ENCODE results near the gene TLCD3A. TPM values are rescaled to one million over a fixed set of nuclear protein-coding genes. Genes with fewer than 3 reads are reported as not detected.

The TLCD3A gene
- total RNA-seq, 1 experiment from 2014 or later, result 21.6 TPM

- no peak for TF ChIP-seq AR (CRISPR knock-in tag; IDR thresholded peaks at IDR 0.05)
- TF ChIP-seq IRF1 (CRISPR knock-in tag; IDR thresholded peaks at IDR 0.05), result no peak
- TF ChIP-seq ZNF121 (CRISPR knock-in tag; IDR thresholded peaks at IDR 0.05), result no peak
Observed at GRCh38 chr17:705011-705410, 27.4 kb upstream of the TLCD3A start (continued).

GRCh38 chr17:705863-706262 lies 26.5 kb upstream of the TLCD3A start:
- ATAC-seq (no peak), DNase-seq (ENCODE audit: low spot score) (no peak)
- ChIA-PET POLR2A (no interaction called here), CTCF (interaction anchor here (3.8 kb wide), 1 partner anchor 294 kb away, joined by 17 read pairs; no protein-coding TSS in a partner anchor)
- H3K27me3 Mint-ChIP-seq (ENCODE audit: low read depth), result no peaks in the 10 kb centered on the region
- no peak for TF ChIP-seq SMAD3 (CRISPR knock-in tag; IDR thresholded peaks at IDR 0.05; ENCODE audit: borderline replicate concordance)
- no peak for TF ChIP-seq E2F4 (CRISPR knock-in tag; IDR thresholded peaks at IDR 0.05; ENCODE audit: borderline replicate concordance, low read depth)
- no peak for TF ChIP-seq ZNF232 (CRISPR knock-in tag; IDR thresholded peaks at IDR 0.05)
- TF ChIP-seq, protein P1, sequence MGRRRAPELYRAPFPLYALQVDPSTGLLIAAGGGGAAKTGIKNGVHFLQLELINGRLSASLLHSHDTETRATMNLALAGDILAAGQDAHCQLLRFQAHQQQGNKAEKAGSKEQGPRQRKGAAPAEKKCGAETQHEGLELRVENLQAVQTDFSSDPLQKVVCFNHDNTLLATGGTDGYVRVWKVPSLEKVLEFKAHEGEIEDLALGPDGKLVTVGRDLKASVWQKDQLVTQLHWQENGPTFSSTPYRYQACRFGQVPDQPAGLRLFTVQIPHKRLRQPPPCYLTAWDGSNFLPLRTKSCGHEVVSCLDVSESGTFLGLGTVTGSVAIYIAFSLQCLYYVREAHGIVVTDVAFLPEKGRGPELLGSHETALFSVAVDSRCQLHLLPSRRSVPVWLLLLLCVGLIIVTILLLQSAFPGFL (CRISPR knock-in tag; IDR thresholded peaks at IDR 0.05; ENCODE audit: borderline replicate concordance), result no peak
- no peak for TF ChIP-seq MYBL2 (CRISPR knock-in tag; IDR thresholded peaks at IDR 0.05)
- no peak for TF ChIP-seq ATF3 (CRISPR knock-in tag; conservative IDR thresholded peaks at IDR 0.05)
- H3K4me3 Mint-ChIP-seq, result no peak overlapping the region
- no peaks in the 10 kb centered on the region for H3K4me1 Mint-ChIP-seq
- H3K36me3 Mint-ChIP-seq, result peaks cover 17% of the 10 kb centered on the region
- H3K27ac Mint-ChIP-seq, result no peak overlapping the region
- H3K9me3 Mint-ChIP-seq, result no peaks in the 10 kb centered on the region

DNA sequence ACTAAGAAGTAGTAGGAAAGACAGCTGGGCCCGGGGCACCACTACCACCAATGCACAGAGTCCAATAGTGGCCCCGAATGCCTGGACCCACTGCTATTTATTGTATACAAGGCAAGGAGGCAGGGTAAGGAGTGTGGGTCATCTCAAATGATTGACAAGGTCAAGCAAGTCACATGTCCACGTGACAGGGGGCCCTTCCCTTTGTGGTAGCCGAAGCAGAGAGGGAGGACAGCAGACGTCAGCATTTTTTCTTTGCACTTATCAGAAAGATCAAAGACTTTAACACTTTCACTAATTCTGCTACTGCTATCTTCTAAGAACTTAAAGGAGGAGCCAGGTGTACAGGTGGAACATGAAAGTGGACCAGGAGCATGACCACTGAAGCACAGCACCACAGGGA lies 24.3 kb upstream of the TLCD3A start:
- Mint-ChIP-seq H3K27me3 (ENCODE audit: low read depth) (no peaks in the 10 kb centered on the region), H3K9me3 (no peaks in the 10 kb centered on the region), H3K4me1 (no peaks in the 10 kb centered on the region), H3K36me3 (peaks cover 17% of the 10 kb centered on the region), H3K27ac (no peak overlapping the region), H3K4me3 (no peak overlapping the region)
- ChIA-PET POLR2A (no interaction called here), CTCF (no interaction called here)
- ATAC-seq (no peak), DNase-seq (ENCODE audit: low spot score) (no peak)
- no peak for TF ChIP-seq FOXP1 (CRISPR knock-in tag; IDR thresholded peaks at IDR 0.05; ENCODE audit: borderline replicate concordance)
- TF ChIP-seq IRF2 (CRISPR knock-in tag; IDR thresholded peaks at IDR 0.05; ENCODE audit: borderline replicate concordance, low read depth), result no peak
- no peak for TF ChIP-seq TEAD4 (CRISPR knock-in tag; IDR thresholded peaks at IDR 0.05)
- no peak for TF ChIP-seq ATF2 (CRISPR knock-in tag; IDR thresholded peaks at IDR 0.05; ENCODE audit: borderline replicate concordance, low read depth)
- TF ChIP-seq GRHL2 (CRISPR knock-in tag; IDR thresholded peaks at IDR 0.05; ENCODE audit: insufficient replicate concordance, severe bottlenecking), result no peak
- no peak for TF ChIP-seq ZNF138 (CRISPR knock-in tag; conservative IDR thresholded peaks at IDR 0.05)
- no peak for TF ChIP-seq TEAD1 (CRISPR knock-in tag; IDR thresholded peaks at IDR 0.05)
- no peak for TF ChIP-seq CREM (CRISPR knock-in tag; IDR thresholded peaks at IDR 0.05)
- TF ChIP-seq E2F5 (CRISPR knock-in tag; IDR thresholded peaks at IDR 0.05), result no peak
- TF ChIP-seq ELF4 (CRISPR knock-in tag; IDR thresholded peaks at IDR 0.05; ENCODE audit: low read depth), result no peak
- TF ChIP-seq, protein P2, sequence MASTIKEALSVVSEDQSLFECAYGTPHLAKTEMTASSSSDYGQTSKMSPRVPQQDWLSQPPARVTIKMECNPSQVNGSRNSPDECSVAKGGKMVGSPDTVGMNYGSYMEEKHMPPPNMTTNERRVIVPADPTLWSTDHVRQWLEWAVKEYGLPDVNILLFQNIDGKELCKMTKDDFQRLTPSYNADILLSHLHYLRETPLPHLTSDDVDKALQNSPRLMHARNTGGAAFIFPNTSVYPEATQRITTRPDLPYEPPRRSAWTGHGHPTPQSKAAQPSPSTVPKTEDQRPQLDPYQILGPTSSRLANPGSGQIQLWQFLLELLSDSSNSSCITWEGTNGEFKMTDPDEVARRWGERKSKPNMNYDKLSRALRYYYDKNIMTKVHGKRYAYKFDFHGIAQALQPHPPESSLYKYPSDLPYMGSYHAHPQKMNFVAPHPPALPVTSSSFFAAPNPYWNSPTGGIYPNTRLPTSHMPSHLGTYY (CRISPR knock-in tag; IDR thresholded peaks at IDR 0.05), result no peak
- TF ChIP-seq TCF7 (CRISPR knock-in tag; IDR thresholded peaks at IDR 0.05; ENCODE audit: low read depth), result no peak
- TF ChIP-seq HMGA2 (CRISPR knock-in tag; IDR thresholded peaks at IDR 0.05), result no peak
- TF ChIP-seq ATF1 (CRISPR knock-in tag; IDR thresholded peaks at IDR 0.05), result no peak

Measured in WTC11 (cell line).